Activated naive CD4-positive, alpha-beta T cell treated with anti-CD3 and anti-CD28 coated beads, Interleukin-2, amount 50 U/mL, for 72 hours (primary cell): ENCODE measurements around the gene TBCK. TPM values are rescaled to one million over a fixed set of nuclear protein-coding genes. Genes with fewer than 3 reads are reported as not detected.
A peak's percentile ranks its signal among the peaks of the same experiment; 100 is the strongest.
"Not testable (repeated sequence)": the region's sequence is repeated elsewhere in the genome, so short reads cannot be mapped to it uniquely, and the experiment has no call there.

ENCODE experiments used
- ATAC-seq, 2 donors: fragments of 150-1000 bp; cut with Tn5 transposase; 2 replicates each; pipeline ENCODE4 v1.10.0; 2021; ENCODE audit warnings: mild to moderate bottlenecking in 2 of 2, moderate library complexity in 2 of 2
- DNase-seq, 2 donors: peaks; one replicate each; pipeline ENCODE4 v3.0.0; 2021 to 2022; ENCODE audit warnings: low spot score in 2 of 2
- H3K27ac Mint-ChIP-seq, 2 donors: one replicate each; pipeline ENCODE4 v1.8.0; 2022; ENCODE audit warnings: mild to moderate bottlenecking in 2 of 2, mixed read lengths in 2 of 2
- H3K36me3 Mint-ChIP-seq, 2 donors: one replicate each; pipeline ENCODE4 v1.8.0; 2022; ENCODE audit warnings: mixed read lengths in 2 of 2
- H3K9me3 Mint-ChIP-seq, 2 donors: one replicate each; pipeline ENCODE4 v1.8.0; 2022; ENCODE audit warnings: mixed read lengths in 2 of 2
- total RNA-seq, 2 donors: library from RNA; stranded (reverse); gene quantifications; one replicate each; pipeline ENCODE4 v1.2.3, GENCODE V29; 2022

TBCK gene
- total RNA-seq, 2 donors from 2014 or later = 17.6 to 45.9 TPM

- Mint-ChIP-seq H3K27ac (peak overlapping the region in 1 of 2 donors; percentile 36), H3K9me3 (peaks cover 5 to 10% of the 10 kb centered on the region in 2 donors), H3K36me3 (peaks cover 44 to 65% of the 10 kb centered on the region in 2 donors)
- ATAC-seq (no peak), DNase-seq (no peak)
These were observed 18.9 kb upstream of the TBCK start for GRCh38 chr4:106334741-106335470.

DNA sequence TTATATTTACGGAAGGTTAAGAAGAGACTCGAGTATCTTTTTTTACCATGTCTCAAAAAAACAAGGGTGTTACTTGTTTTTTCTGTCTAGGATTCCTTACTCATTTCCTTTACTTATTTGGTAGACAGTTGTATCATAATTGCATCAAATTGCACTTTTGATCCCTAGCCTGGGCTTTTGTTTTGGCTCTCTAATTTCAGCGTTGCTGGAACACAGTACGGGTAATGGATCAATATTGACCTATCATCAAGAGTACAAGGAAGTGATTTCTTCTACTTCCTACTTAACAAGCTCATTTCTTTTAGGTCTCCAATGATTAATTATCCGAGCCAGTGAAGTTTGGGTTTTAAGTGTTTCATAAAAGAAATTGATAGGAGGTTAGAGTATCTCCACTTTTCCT is 17.2 kb upstream of the TBCK start:
- DNase-seq (no peak), ATAC-seq (no peak)
- Mint-ChIP-seq H3K27ac (no peak overlapping the region), H3K36me3 (peaks cover 29 to 48% of the 10 kb centered on the region in 2 donors), H3K9me3 (peaks cover 5 to 6% of the 10 kb centered on the region in 2 donors)

DNA sequence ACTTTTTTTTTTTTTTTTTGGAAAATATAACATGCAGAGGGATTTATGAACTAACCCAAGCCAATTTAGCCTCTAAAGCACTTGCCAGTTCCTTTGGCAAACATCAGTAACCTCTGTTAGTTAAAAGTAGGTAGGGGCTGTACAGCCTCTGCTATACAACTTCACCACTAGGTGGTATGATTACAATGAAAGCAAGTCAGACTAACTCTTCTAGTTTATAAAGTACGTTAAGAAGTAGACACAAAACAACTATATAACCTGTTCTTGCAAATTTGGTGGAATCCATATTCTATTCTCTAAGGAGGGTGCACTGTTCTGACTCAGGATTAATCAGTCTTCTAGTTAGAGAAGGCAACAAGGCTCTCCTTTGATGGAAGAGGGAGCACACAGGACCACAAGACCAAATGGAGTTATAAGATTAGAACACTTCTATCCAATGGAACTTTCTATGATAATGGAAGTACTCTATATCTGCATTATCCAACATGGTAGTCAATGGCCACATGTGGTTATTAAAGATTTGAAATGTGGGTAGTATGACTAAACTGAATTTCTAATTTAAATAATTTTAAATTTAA is 13.1 kb upstream of the TBCK start:
- H3K36me3 Mint-ChIP-seq = peaks cover 5 to 26% of the 10 kb centered on the region in 2 donors
- peak; percentile 52 to 71 for ATAC-seq
- no peak for DNase-seq

GRCh38 chr4:106325800-106326199 is 9.8 kb upstream of the TBCK start:
- H3K9me3 Mint-ChIP-seq = no peaks in the 10 kb centered on the region
- no peak overlapping the region for H3K27ac Mint-ChIP-seq
- no peak for DNase-seq
- no peak for ATAC-seq
- H3K36me3 Mint-ChIP-seq = peaks cover 4 to 19% of the 10 kb centered on the region in 2 donors

More for the DNA sequence above, 13.1 kb upstream of the TBCK start:
- Mint-ChIP-seq H3K27ac (no peak overlapping the region), H3K9me3 (no peaks in the 10 kb centered on the region)

- no peaks in the 10 kb centered on the region for H3K9me3 Mint-ChIP-seq
- no peak overlapping the region for H3K27ac Mint-ChIP-seq
- ATAC-seq = no peak
- no peak for DNase-seq
- peaks cover 12 to 24% of the 10 kb centered on the region in 2 donors for H3K36me3 Mint-ChIP-seq
These were observed 7.1 kb upstream of the TBCK start for GRCh38 chr4:106323119-106323518.

- not testable (repeated sequence) for ATAC-seq, H3K9me3 Mint-ChIP-seq, H3K27ac Mint-ChIP-seq, DNase-seq
- H3K36me3 Mint-ChIP-seq = peaks cover 12 to 15% of the 10 kb centered on the region in 2 donors
These were observed 5.8 kb upstream of the TBCK start for GRCh38 chr4:106321814-106322213.

DNA sequence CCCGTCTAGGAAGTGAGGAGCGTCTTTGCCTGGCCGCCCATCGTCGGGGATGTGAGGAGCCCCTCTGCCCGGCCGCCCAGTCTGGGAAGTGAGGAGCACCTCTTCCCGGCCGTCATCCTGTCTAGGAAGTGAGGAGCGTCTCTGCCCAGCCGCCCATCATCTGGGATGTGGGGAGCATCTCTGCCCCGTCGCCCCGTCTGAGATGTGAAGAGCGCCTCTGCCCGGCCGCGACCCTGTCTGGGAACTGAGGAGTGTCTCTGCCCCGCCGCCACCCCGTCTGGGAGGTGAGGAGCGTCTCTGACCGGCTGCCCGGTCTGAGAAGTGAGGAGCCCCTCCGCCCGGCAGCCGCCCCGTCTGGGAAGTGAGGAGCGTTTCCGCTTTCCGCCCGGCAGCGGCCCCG is 5.2 kb upstream of the TBCK start:
- DNase-seq, H3K27ac Mint-ChIP-seq, ATAC-seq, H3K9me3 Mint-ChIP-seq: not testable (repeated sequence)
- peaks cover 12 to 15% of the 10 kb centered on the region in 2 donors for H3K36me3 Mint-ChIP-seq

- ATAC-seq (no peak), DNase-seq (no peak)
- Mint-ChIP-seq H3K9me3 (no peaks in the 10 kb centered on the region), H3K36me3 (peaks cover 12 to 15% of the 10 kb centered on the region in 2 donors), H3K27ac (no peak overlapping the region)
These were observed 4.2 kb upstream of the TBCK start for GRCh38 chr4:106320235-106320634.

- Mint-ChIP-seq H3K9me3 (no peaks in the 10 kb centered on the region), H3K36me3 (peaks cover 12 to 15% of the 10 kb centered on the region in 2 donors), H3K27ac (peak overlapping the region; percentile 27 to 48)
- ATAC-seq (no peak), DNase-seq (no peak)
These were observed 2.5 kb upstream of the TBCK start for GRCh38 chr4:106318511-106318910.

GRCh38 chr4:106317815-106318214 is 1.8 kb upstream of the TBCK start:
- peaks cover 12 to 15% of the 10 kb centered on the region in 2 donors for H3K36me3 Mint-ChIP-seq

GRCh38 chr4:106316773-106317409 is 882 bp upstream of the TBCK start:
- Mint-ChIP-seq H3K36me3 (peaks cover 12 to 15% of the 10 kb centered on the region in 2 donors), H3K27ac (no peak overlapping the region), H3K9me3 (no peaks in the 10 kb centered on the region)
- DNase-seq = no peak
- ATAC-seq = no peak

More at GRCh38 chr4:106317815-106318214, 1.8 kb upstream of the TBCK start:
- DNase-seq (no peak), ATAC-seq (no peak)
- H3K9me3 Mint-ChIP-seq = no peaks in the 10 kb centered on the region
- no peak overlapping the region for H3K27ac Mint-ChIP-seq

- Mint-ChIP-seq H3K27ac (no peak overlapping the region), H3K36me3 (peaks cover 6 to 8% of the 10 kb centered on the region in 2 donors), H3K9me3 (no peaks in the 10 kb centered on the region)
- ATAC-seq (peak; percentile 69 to 78), DNase-seq (peak; percentile 43 to 67)
These were observed 487 bp downstream of the TBCK start for GRCh38 chr4:106315476-106315967.

GRCh38 chr4:106314960-106315359 is 1.0 kb downstream of the TBCK start:
- ATAC-seq (no peak), DNase-seq (no peak)
- Mint-ChIP-seq H3K27ac (no peak overlapping the region), H3K9me3 (no peaks in the 10 kb centered on the region), H3K36me3 (peaks cover under 1 to 2% of the 10 kb centered on the region in 2 donors)

GRCh38 chr4:106312997-106313522 is 2.9 kb downstream of the TBCK start:
- DNase-seq = no peak
- ATAC-seq = no peak
- H3K36me3 Mint-ChIP-seq = no peaks in the 10 kb centered on the region
- H3K27ac Mint-ChIP-seq = peak overlapping the region in 1 of 2 donors; percentile 76
- H3K9me3 Mint-ChIP-seq = no peaks in the 10 kb centered on the region

DNA sequence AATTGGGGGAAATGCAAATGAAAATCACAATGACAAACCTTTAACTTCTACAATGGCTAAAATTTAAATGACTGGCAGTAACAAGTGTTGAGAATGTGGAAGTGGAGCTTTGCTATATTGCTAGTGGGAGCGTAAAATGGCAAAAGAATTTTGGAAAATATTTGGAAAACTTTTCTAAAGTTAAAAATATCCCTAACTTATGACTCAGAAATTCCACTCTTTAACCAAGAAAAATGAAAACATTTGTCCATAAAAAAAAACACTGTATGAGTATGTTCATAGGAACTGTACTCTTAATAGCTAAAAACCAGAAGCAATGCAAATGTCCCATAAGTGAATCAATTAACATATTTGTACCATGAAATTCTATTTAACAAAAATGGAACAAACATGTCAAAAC is 3.6 kb downstream of the TBCK start:
- Mint-ChIP-seq H3K27ac (peak overlapping the region in 1 of 2 donors; percentile 76), H3K36me3 (no peaks in the 10 kb centered on the region), H3K9me3 (no peaks in the 10 kb centered on the region)
- no peak for DNase-seq
- no peak for ATAC-seq

DNA sequence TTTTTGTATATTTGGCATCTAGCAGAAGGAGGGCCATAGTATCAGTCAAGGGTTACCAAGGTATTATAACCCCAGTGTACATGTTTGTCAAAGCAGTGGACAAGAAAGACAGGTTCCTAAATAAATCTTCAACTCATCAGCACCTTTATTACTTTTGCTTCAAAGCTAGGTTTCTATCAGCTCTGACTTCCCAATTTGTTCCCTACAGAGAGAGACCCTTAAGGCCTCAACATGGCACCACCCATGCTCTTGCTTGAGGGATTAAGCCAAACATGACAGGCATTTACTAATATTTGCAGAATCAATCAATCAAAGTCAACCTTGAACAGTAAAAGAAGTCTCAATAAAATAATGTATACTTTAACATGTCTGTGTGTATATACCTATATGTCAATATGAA is 9.4 kb downstream of the TBCK start:
- H3K9me3 Mint-ChIP-seq = no peaks in the 10 kb centered on the region
- no peak overlapping the region for H3K27ac Mint-ChIP-seq
- DNase-seq (no peak), ATAC-seq (no peak)
- no peaks in the 10 kb centered on the region for H3K36me3 Mint-ChIP-seq
